Measurements from ENCODE around the gene TFR2.

- no peak for TF ChIP-seq POLR2A (IDR thresholded peaks at IDR 0.05)
- TF ChIP-seq CTCF (IDR thresholded peaks at IDR 0.05), result no peak
- TF ChIP-seq EP300 (IDR thresholded peaks at IDR 0.05), result no peak
Observed at GRCh38 chr7:100675105-100675451, 33.7 kb upstream of the TFR2 start.
